Measurements from ENCODE around the gene EAPP. TPM values are rescaled to one million over a fixed set of nuclear protein-coding genes. Genes with fewer than 3 reads are reported as not detected.
A peak's percentile ranks its signal among the peaks of the same experiment; 100 is the strongest.

EAPP gene
- total RNA-seq, 1 experiment from 2014 or later, result 35.0 TPM

GRCh38 chr14:34498684-34499412 is 40.7 kb downstream of the EAPP start:
- Histone ChIP-seq H4K91ac (ENCODE audit: insufficient read length, low read depth, low read length) (no peak overlapping the region), H2BK120ac (ENCODE audit: low read depth, low read length, poor library complexity, severe bottlenecking) (no peak overlapping the region), H2BK12ac (ENCODE audit: insufficient read length, low read depth, low read length) (no peak overlapping the region), H3K4ac (ENCODE audit: low read depth, low read length) (no peak overlapping the region), H2BK15ac (ENCODE audit: low read depth, low read length) (no peak overlapping the region), H3K18ac (ENCODE audit: insufficient read length, low read depth, low read length) (no peak overlapping the region), H2AFZ (ENCODE audit: low read length) (no peak overlapping the region), H3K4me2 (ENCODE audit: insufficient read depth, insufficient read length, low read length) (no peak overlapping the region), H3K56ac (ENCODE audit: insufficient read length, low read depth, low read length) (no peak overlapping the region), H3K4me1 (ENCODE audit: insufficient read depth, low read length) (peaks cover 2% of the 10 kb centered on the region; the same call in 1 of the 2 replicates), H3K79me2 (ENCODE audit: insufficient read depth, low read length) (no peaks in the 10 kb centered on the region), H3K9me3 (ENCODE audit: control insufficient read depth, low read depth, low read length) (no peaks in the 10 kb centered on the region), H2BK5ac (ENCODE audit: insufficient read length, low read length) (no peak overlapping the region), H3K79me1 (ENCODE audit: insufficient read depth, low read depth, low read length, poor library complexity, severe bottlenecking) (no peaks in the 10 kb centered on the region), H2AK5ac (ENCODE audit: insufficient read length, low read length) (no peak overlapping the region), H3K27ac (ENCODE audit: insufficient read length, low read depth, low read length) (no peak overlapping the region), H2BK20ac (ENCODE audit: low read depth, low read length, poor library complexity, severe bottlenecking) (no peak overlapping the region), H3T11ph (ENCODE audit: low read length) (no peak overlapping the region), H3K9ac (ENCODE audit: extremely low read depth, insufficient read length, low read length) (no peak overlapping the region), H3K14ac (ENCODE audit: insufficient read depth, low read length) (no peak overlapping the region), H3K23me2 (ENCODE audit: insufficient read length, low read depth, low read length, poor library complexity, severe bottlenecking) (no peaks in the 10 kb centered on the region), H4K5ac (ENCODE audit: insufficient read length, low read depth, low read length) (no peak overlapping the region), H3K23ac (ENCODE audit: insufficient read length, low read depth, low read length) (no peak overlapping the region), H4K8ac (replicated peaks; ENCODE audit: insufficient read length, low read depth, low read length) (no peak overlapping the region), H3K27me3 (ENCODE audit: insufficient read depth, low read length) (no peaks in the 10 kb centered on the region), H4K20me1 (ENCODE audit: control insufficient read depth, insufficient read depth, insufficient read length) (no peaks in the 10 kb centered on the region)
- Mint-ChIP-seq H3K27ac (no peak overlapping the region), H3K4me3 (no peak overlapping the region), H3K9me3 (no peaks in the 10 kb centered on the region; a peak in 1 of 5 replicates), H3K36me3 (ENCODE audit: insufficient read depth in 1 of 3, low read depth in 3 of 3) (no peaks in the 10 kb centered on the region), H3K27me3 (ENCODE audit: low read depth) (no peaks in the 10 kb centered on the region), H3K4me1 (peaks cover 27 to 28% of the 10 kb centered on the region in 2 experiments)
- no CpG with 5 or more reads among the region's 6 CpGs for WGBS (ENCODE audit: extremely low coverage, insufficient read length, low lambda C conversion rate)
- DNase-seq, result peak; percentile 34
- TF ChIP-seq CTCF (conservative IDR thresholded peaks at IDR 0.05), result peak; percentile 55; the same call in 2 of the 3 replicates

Measured in H9 (cell line).